Neural progenitor cell (in vitro differentiated cells): ENCODE data around the gene SNX20.

Experiments used
- CTCF ChIP-seq: fragments of 200-600 bp; sonication (generic); IDR thresholded peaks from 2 replicates; pipeline ENCODE4 v1.5.1; 2017; ENCODE audit warnings: antibody characterized with exemption, mild to moderate bottlenecking
- EZH2 ChIP-seq: fragments of 200-600 bp; sonication (generic); IDR thresholded peaks from 2 replicates; pipeline ENCODE4 v1.6.1; 2017; ENCODE audit warnings: antibody characterized with exemption, mild to moderate bottlenecking, moderate library complexity
- EZH2phosphoT487 ChIP-seq: fragments of 200-600 bp; sonication (generic); IDR thresholded peaks from 2 replicates; pipeline ENCODE4 v1.6.1; 2017; ENCODE audit warnings: antibody characterized with exemption

- no peak for TF ChIP-seq CTCF
- no peak for TF ChIP-seq EZH2
- no peak for TF ChIP-seq EZH2phosphoT487
These were observed 29.9 kb upstream of the SNX20 start for GRCh38 chr16:50711040-50711439.
